Left kidney (tissue), 2 donors: ENCODE measurements around the gene TXNIP. TPM values are rescaled to one million over a fixed set of nuclear protein-coding genes. Genes with fewer than 3 reads are reported as not detected.
A peak's percentile ranks its signal among the peaks of the same experiment; 100 is the strongest.

Experiments used
- DNase-seq: peaks from one replicate; pipeline ENCODE4 v3.0.0-alpha.2; 2013
- polyA plus RNA-seq: library from polyadenylated mRNA; unstranded; fragments of 120-200 nt; gene quantifications from one replicate; pipeline ENCODE4 v1.2.1, GENCODE V29; 2013; ENCODE audit not compliant: insufficient read length

TXNIP gene
- polyA plus RNA-seq, 1 donor, result 360 TPM

DNA sequence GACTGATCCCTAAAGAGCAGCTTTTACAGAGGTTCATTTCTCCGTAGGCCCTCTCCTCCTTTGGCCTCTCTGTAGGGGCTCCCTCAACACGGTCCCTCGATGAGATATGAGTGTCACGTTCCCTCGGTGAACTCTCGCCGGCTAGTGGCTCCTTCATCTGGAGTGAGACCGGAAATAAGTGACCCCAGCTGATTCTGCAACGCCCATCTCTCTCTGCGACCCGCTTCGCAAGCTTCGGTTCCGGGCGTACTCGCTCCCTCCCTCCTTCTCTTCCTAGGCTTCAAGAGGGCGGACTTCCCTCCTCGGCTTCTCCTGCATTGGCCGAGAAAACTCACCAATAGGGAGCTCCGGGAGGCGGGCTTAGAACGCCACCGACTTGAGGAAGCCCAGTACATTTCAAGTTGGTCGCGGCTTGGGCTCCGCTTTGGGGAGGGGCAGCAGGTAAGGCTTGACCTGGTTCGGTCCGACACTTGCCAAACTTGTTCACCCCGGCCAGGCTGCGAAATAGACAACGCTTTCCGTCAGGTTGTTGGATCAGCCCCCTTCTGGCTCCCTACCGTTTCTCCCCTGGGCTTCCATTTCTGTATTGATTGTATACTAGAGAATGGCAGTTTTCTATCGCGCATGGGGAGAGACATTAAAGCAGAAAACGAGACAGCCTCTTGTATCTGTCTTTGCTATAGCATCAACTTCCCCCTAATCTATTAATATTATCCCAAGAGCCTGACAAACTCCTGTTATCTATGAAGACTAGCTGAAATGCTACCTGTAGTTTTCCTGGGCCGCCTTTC is 31.9 kb downstream of the TXNIP start, which contains the start of the genes ANKRD34A and POLR3GL:
Gene ANKRD34A (minus strand): TSS at position 248 of the 791 bp plus-strand sequence. CDS start 2,816 bp downstream, outside the sequence.
Gene POLR3GL (plus strand): TSS at position 363 of the 791 bp plus-strand sequence. CDS start 10,176 bp downstream, outside the sequence.
- DNase-seq, result peak; percentile 97

DNA sequence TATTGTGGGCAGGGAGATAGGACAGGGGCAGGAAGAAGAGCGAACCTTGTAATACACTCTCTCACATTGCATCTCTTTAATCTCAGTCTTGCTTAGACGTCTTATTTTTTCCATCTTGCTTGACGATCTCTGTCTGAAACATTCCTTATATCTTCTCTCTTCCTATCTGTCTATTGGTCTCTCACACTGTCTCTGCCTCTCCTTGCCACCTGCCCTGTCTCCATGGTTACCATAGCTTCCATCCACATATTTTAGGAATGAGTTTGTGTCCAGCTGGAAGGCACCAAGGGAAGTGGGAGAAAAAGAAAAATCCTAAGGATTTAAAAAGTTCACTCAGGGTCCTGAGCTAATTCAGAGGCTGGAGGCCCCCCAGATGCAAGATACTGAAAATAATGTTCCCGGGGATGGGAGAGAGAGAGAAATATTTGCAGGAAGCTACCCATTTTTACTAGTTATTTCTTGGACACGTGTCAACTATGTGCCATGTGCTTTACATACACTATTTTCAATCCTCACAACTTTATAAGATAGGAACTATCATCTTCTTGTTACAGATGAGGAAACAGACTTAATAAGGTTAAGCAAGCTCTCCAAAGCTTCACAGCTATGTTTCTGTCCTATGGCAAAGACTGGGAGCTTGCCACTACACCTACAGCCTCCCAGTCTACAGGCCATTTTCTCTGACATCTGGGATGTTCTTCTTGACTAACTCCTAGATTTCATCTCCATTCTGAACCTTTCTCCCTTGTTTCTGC is 32.9 kb downstream of the TXNIP start:
- no peak for DNase-seq

DNA sequence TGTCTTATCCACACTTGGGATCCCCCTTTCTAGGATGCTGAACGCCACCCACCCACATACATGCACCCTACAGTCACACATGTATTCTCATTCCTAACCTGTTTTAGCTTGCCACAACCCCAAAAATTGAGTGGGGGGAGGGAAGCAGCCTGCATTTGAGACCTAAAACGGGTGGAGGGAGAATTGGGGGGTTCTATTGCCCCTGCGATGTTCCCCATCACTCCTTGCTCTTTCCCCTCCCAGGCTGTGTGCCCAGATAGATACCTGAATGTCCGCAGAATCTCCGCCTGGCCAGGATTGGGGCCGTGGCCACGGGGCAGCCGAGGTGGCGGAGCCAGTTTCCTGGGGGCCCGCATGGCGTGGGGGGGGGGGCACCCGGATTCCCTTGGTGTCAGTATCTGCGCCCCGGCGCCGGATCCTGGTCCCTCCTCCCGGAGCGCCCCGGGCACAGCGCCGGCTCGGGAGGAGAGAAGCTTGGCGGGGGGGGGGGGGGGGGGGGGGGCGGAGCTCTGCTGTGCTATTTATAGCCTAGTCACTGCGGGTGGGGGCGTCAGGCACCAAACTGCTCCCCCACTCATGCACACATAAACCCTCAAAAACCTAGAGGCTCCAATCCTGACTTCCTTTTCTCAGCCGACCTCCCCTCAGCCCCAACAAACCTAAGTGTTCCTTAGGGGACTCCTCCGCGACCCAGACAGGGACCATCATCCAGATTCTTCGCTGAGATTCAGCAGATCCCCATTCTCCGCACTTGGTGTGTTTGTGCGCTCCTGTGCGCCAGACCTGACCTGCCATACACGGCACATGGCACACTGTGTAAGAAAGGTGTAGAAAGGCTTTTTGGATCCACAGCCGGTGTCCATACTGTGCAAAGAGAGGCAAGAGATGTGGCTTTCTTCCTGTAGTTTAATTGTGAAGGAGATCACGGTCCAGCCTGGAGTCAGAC is 33.9 kb downstream of the TXNIP start:
- no peak for DNase-seq

DNA sequence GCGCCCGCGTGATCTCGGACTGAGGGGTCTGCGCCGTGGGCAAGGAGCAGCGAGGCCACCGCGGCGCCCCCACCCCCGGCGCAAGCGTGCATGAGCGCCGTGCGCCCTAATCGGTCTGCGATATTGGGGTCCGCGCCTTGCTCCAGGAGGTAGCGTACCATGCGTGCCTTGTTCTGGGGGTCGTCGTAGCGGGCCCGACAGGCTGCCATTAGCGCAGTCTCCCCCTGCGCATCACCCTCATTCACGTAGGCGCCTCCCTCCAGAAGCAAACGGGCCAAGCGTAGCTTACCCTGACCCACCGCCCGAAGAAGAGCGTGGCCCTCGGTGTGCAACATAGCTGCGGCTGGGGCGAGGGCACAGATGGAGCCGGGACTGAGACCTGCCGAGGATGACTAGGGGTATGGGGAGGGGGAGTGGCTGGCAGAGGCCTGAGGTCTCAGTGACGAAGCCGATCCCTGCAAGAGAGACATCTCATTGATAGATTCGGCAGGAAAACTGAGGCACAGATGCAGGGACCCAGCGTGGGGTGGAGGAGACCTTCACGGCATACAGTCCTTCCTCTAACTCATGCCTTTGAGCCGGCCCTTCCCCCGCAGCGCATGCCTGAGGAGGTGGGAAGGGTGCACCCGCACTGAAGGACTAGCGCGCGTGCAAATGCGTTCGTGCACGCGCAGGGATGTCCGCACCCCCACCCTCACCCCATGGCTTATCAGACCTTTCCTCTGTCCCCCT is 34.8 kb downstream of the TXNIP start:
- no peak for DNase-seq

DNA sequence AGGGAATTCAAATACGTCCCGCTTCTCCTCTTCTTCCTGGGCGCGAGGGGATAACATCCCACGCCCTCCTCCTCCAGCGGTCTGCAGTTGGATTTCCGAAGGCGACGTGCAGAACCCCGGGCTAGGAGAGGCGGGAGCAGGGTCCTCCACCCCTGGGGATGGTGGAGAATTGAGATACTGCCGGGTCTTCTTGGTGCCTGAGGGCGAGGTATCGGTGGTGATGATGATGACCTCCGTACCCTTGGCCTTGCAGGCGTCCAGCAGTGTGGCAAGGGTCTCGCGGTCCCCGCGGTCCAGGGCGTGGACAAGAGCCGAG is 35.3 kb downstream of the TXNIP start:
- no peak for DNase-seq

DNA sequence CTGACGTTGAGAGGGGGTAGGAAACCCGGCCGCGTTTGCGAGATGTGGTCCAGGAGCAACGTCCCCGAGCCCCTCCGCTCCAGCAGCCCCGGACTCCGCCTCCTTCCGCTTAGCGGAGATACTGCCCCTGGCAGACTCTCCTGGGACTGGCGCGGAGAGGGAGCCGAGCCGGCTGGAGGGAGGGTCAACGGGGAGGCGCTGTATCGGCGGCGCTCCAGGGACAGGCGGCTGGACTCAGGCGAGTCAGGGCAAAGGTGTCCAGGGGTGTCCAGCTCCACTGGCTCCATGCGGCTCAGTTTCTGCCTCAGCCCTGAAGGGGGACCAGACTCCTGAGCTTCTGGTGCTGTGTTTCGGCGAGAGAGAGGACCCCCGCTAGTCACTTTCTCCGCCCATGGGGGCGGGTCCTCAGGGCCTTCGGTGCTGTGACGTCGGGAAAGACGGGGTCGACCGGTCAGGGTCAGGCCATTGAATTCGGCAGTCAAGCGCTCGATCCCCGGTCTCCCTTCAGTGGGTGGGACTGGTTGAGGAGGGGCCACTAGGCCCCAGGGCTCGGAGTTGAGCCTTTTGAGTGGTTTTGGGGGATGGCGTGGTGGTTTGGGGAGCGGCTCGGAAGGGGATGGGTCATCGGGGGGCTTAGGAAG is 35.8 kb downstream of the TXNIP start:
- DNase-seq, result peak; percentile 85

DNA sequence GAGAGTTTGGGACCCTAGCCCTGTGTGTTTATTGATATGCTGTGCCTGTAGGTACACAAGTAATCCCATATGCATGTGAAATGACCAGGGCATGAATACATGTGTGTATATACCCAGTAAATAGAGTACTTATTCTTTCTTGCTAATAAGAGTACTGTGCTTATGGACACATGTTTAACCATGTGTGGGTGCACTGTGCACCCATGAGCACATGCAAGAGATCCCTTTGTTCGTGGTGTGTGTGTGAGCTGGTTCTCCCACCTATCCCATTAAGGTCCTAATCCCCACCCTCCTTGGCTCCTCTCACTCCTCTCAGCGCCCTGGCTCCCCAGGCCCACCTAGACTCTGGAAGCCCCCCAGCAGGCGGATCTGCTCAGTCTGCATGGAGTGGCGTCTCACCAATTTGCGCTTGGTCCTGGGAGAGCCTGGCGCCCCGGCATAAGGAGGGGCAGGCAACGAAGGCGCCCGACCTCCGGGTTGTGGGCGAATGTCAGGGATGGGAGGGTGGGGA is 36.4 kb downstream of the TXNIP start:
- no peak for DNase-seq

DNA sequence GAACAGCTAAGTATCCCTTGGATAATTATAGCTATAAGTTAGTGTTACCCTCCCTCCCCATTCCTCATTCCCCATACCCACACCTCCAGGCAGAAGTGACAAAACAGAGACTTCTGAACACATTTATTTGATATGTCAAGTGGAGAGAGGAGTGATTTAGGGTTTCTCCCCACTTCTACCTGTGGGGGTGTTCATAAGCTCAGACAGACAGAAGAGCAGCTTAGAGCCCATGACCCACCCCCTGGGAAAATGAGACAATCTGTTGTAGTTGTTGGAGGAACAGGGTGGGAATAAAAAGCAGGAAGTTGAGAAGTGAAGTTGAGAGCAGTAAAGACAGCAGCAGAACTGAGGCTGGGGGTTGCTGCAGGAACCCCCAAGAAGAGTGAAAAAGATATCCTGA is 37.0 kb downstream of the TXNIP start:
- DNase-seq, result no peak

DNA sequence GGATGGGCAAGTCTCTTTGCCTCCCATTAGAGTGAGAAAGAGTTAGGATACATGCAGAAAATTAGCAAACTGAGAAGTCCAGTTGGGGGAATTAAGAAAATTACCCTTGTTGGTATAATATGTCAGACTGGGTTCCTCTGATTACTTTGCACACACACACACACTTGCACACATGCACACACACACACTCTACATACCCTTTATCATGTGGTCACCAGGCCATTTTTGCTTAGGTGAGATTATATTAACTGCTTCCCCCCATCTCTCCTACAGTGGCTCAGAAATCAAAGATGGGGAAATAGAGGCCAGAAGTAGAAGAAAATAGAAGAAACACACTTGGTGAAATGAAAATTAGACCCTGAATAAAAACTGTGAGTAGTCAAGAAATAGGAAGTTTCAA is 37.6 kb downstream of the TXNIP start:
- DNase-seq, result no peak

DNA sequence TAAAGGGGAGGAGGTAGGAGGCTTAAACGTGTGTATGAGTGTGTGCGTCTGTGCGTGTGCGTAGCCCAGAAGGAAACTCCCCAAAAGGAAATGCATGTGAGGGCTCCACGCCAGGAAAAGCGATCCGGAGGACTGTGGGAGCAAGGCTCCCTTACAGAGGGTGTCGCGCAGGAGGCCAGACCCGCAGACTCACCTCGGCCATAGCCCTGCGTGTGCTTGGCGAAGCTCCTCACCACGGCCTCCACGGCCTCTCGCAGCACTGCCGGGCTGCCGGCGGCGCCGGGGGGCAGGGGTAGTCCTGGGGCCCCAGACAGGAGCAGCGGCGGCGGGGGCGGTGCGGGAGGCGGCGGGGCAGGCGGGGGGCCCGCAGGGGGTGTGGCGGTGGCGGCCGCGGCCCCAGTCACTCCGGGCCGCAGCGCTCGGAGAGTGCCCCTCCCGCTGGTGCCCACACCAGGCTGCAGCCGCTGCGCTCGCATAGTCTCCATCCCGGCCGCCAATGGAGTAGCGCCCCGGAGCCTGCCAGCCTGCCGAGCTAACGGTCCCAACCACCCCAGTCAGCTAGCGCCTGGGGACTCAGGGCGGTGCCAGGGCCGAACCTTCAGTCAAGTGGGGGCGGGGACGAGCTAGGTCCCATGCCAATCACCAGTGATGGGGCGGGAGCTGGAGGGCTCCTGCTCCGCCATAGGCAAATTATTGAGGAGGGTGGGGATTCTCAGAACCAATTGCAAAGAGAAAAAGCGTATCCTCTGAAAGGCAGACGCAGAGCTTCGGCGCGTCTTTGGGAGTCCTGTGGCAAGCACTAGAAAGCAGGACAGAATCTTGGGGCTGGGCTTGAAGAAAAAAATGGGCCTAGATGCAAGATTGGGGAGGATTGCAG is 38.7 kb downstream of the TXNIP start, which contains the start of gene LIX1L:
Gene LIX1L (minus strand): TSS at position 575 of the 877 bp plus-strand sequence. CDS start 90 bp downstream, at position 485.
- peak; percentile 96 for DNase-seq

DNA sequence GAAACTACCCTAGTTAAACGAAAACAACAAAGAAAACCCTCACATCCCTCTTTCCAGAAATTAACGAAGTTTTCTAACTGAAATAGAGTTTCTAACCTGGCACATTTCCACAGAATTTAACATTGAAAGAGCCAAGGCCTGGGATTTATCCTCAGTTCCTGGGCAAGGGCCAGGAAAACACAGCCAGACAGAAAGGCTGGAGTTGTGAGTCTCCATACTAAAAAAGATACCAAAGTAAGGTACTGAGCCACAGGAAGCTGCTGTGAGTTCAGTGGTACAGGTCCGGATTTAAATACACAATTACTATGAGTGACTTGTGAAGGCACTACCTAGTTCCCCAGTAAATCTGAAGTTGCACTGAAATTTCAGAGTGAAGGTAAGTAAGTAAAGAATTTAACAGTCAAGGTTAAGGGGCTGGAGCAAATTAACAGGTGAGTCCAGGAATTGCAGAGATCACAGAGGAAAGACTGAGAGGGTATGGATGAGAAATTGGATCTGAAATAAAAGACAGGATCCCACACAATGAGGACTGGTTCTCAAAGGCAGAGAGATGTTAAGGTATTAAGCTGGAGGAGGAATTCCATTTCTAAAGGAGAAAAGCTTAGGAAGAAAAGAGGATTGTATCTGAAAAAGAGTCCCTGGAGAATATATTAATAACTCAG is 39.5 kb downstream of the TXNIP start:
- DNase-seq, result no peak

DNA sequence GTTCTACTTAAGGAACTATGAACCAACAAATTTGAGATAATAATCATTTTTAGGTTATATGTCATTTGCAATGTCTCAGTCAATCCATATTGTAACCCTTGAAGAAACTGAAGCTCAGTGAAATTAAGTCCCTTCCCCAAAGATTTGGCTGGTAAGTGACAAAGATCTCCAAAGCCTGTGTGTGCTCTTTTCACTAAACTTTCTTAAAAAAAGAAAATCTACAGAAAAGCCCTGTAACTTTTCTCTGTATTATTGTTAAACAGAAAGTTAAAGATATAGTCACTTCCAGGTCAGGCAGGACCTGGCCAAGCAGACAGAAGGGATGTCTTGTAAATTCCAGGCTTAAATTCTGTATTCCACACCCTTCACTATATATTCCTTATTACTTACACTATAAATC is 40.0 kb downstream of the TXNIP start:
- no peak for DNase-seq

DNA sequence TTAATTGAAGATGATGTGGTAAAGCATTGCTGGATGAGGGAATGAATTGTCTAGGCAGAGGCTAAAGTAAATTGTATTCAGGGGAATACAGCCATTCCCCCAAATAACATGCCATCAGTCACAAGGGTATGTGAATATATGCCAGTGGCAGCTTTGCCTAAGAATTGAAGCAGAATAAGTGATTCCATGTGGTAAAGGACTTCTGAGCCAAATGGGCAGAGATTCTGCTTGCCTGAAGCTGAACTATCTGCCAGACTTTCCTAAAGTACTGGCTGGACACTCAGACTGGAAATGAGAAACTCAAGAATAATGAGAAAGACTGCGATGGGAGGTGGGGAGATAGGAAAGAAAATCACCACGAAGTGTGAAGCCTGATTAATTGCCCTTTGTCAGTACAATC is 40.9 kb downstream of the TXNIP start:
- no peak for DNase-seq

DNA sequence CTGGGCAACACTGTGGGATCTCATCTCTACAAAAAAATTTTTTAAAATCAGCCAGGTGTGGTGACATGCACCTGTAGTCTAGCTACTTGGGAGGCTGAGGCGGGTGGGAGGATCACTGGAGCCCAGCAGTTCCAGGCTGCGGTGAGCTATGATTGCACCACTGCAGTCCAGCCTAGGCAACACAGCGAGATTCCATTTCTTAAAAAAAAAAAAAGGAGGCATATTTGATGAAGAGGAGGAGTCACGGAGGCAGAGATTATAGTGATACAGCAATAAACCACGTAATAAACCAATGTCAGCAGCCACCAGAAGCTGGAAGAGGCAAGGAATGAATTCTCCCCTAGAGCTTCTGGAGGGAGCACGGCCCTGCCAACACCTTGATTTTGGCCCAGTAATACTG is 42.5 kb downstream of the TXNIP start:
- no peak for DNase-seq

DNA sequence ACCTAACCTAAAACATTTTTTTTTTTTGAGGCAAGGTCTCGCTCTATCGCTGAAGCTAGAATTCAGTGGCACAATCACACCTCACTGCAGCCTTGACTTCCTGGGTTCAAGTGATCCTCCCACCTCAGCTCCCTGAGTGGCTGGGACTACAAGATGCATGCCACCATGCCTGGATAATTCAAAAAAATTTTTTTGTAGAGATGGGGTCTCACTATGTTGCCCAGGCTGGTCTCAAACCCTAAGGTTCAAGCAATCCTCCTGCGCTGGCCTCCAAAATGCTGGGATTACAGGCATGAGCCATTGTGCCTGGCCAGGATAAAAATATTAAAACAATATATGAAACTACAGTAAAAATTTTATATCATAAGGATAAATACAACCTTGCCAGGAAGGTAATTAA is 43.5 kb downstream of the TXNIP start:
- DNase-seq, result no peak

DNA sequence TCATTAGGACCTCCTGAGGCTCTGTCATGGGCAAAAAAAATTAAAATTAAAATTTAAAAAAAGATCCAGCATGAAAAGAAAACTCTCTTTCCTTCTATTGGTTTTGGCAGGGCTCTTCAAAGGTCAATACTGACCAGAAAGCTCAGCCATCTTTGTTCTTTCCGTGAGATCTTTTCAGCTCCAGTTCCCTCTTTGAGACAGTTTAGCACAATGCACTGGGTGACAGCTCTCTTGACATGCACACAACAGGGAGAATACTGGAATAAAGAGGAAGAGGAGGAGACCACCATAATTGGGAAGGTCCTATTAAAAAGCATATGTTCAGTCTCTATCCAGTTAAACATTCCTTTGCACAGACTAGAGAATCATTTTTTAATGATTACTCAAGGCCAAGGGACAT is 44.9 kb downstream of the TXNIP start:
- no peak for DNase-seq

DNA sequence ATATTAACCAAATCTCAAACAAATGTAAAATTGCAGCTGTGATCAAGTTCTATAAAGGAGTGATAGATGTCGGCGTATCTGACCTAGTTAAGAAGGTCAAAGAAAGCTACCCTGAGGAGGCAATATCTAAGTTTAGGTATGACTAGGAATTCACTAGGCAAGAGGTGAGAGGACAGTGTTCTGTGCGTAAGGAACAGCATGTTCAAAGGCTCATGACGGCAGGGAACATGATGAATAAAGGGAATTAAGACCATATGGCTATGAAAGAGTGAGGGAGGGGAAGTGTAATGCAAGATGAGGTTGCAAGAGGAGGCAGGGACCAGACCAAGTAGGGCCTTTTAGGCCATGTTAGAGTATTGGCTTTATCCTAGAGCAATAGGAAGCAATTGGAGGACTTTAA is 47.2 kb downstream of the TXNIP start:
- no peak for DNase-seq

DNA sequence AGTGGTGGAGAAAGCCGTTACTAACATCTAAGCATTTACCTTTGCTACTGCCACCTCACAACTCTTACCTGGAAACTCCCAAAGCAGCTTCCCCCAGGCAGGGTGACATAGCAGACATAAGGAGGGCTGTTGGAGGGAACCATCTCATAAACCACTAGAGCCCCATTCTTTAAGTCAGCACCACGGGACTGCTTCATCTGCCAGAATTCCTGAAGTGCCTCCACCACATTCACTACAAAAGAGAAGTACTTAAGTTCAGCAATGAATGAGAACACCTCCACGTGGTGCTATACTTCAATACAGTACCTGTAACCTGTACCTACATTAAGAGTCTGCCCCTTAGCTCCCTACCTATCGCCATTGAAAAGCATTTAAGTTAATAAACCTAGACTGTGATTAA is 48.8 kb downstream of the TXNIP start:
- DNase-seq, result no peak

DNA sequence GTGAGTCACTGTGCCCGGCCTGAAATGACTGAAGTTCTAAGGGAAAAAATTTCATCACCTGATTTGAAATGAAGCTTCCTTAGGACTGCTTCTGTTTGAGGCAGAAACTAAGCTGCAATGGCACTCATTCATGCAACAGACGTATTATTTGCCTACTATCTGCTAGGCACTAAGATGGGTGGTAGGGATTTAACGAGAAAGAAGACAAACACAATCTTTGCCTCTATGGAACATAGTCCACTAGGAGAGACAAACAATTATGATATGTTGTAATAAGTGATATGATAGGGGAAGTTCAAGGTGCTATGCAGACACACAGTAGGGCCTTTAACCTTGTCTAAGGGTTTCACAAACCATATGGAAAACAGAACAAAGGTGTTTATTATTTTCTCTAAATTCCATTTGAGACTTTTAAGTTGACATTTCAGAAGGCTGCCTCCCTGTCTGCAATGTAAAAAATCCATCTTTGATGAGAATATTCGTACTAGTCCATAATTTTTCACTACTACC is 49.8 kb downstream of the TXNIP start:
- DNase-seq, result no peak
